Keratinocyte (primary cell): Measurements from ENCODE around the gene HS1BP3.

Experiments used
- EZH2 ChIP-seq: IDR thresholded peaks from one replicate; pipeline ENCODE4 v1.6.1; 2012; ENCODE audit warnings: inconsistent platforms, mild to moderate bottlenecking, low read length, moderate library complexity
- TF ChIP-seq, protein P1 (sequence below), 3 experiments: IDR thresholded peaks in 1 of 3; conservative IDR thresholded peaks in 1 of 3; optimal IDR thresholded peaks in 1 of 3; 2 replicates in 2 of 3; 3 replicates in 1 of 3; pipeline versions ENCODE3 to v1.5.1; 2011; ENCODE audit warnings: low read length in 3 of 3, mild to moderate bottlenecking in 3 of 3, moderate library complexity in 2 of 3, control low read depth in 1 of 3, inconsistent platforms in 1 of 3; ENCODE audit not compliant: insufficient read depth in 2 of 3; ENCODE audit errors: extremely low read depth in 1 of 3

DNA sequence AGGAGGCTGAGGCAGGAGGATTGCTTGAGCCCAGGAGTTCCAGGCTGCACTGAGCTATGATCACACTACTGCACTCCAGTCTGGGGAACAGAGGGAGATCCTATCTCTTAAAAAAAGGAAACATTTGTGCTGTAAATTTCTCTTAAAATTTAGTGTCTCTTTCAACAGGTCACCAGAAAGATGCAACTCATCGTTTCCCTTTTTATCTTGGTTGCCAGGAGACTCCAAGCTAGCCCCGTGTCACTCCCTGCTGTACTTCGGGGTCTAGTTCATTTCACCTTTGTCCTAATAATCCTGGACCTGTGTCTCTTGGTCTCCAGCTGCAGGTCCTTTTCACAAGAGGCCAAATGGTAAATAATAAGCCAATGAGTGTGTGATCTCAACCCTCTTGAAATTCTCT, 7.1 kb downstream of the HS1BP3 start:
- TF ChIP-seq, protein P1, sequence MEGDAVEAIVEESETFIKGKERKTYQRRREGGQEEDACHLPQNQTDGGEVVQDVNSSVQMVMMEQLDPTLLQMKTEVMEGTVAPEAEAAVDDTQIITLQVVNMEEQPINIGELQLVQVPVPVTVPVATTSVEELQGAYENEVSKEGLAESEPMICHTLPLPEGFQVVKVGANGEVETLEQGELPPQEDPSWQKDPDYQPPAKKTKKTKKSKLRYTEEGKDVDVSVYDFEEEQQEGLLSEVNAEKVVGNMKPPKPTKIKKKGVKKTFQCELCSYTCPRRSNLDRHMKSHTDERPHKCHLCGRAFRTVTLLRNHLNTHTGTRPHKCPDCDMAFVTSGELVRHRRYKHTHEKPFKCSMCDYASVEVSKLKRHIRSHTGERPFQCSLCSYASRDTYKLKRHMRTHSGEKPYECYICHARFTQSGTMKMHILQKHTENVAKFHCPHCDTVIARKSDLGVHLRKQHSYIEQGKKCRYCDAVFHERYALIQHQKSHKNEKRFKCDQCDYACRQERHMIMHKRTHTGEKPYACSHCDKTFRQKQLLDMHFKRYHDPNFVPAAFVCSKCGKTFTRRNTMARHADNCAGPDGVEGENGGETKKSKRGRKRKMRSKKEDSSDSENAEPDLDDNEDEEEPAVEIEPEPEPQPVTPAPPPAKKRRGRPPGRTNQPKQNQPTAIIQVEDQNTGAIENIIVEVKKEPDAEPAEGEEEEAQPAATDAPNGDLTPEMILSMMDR (optimal IDR thresholded peaks at IDR 0.05 in 1 of 3, IDR thresholded peaks at IDR 0.05 in 1 of 3, conservative IDR thresholded peaks at IDR 0.05 in 1 of 3; ENCODE audit: extremely low read depth in 1 of 3, insufficient read depth in 2 of 3, low read length in 3 of 3): no peak
- TF ChIP-seq EZH2: no peak
